Right forelimb (tissue), 1 donor: Measurements from ENCODE around the gene HEYL.
A peak's percentile ranks its signal among the peaks of the same experiment; 100 is the strongest.

Source experiments
- DNase-seq: peaks from one replicate; pipeline ENCODE4 v3.0.0-alpha.2; 2018

Gene HEYL

GRCh38 chr1:39639305-39640130, at the start of gene HEYL:
Gene HEYL, minus strand, starts transcription at chr1:39639643. Its CDS starts 18 bp downstream, at chr1:39639625.
- DNase-seq = peak; percentile 82

GRCh38 chr1:39689214-39689613, 49.8 kb upstream of the HEYL start:
- DNase-seq = no peak

- no peak for DNase-seq
Measured at GRCh38 chr1:39688706-39689105, 49.3 kb upstream of the HEYL start.

GRCh38 chr1:39687243-39687642, 47.8 kb upstream of the HEYL start:
- no peak for DNase-seq

GRCh38 chr1:39685071-39685470, 45.6 kb upstream of the HEYL start:
- no peak for DNase-seq

GRCh38 chr1:39684313-39684664, 44.8 kb upstream of the HEYL start:
- no peak for DNase-seq

- no peak for DNase-seq
Measured at GRCh38 chr1:39683591-39684312, 44.3 kb upstream of the HEYL start.

- DNase-seq = no peak
Measured at GRCh38 chr1:39681999-39682398, 42.6 kb upstream of the HEYL start.

GRCh38 chr1:39681294-39681693, 41.9 kb upstream of the HEYL start:
- DNase-seq = no peak

GRCh38 chr1:39680751-39681150, 41.3 kb upstream of the HEYL start:
- no peak for DNase-seq

GRCh38 chr1:39679821-39680220, 40.4 kb upstream of the HEYL start:
- DNase-seq = no peak

- no peak for DNase-seq
Measured at GRCh38 chr1:39678889-39679288, 39.4 kb upstream of the HEYL start.

- no peak for DNase-seq
Measured at GRCh38 chr1:39677645-39678044, 38.2 kb upstream of the HEYL start.

- no peak for DNase-seq
Measured at GRCh38 chr1:39676948-39677548, 37.6 kb upstream of the HEYL start.

GRCh38 chr1:39675220-39675619, 35.8 kb upstream of the HEYL start:
- DNase-seq = no peak

- no peak for DNase-seq
Measured at GRCh38 chr1:39673215-39673614, 33.8 kb upstream of the HEYL start.

GRCh38 chr1:39672551-39672947, 33.1 kb upstream of the HEYL start:
- DNase-seq = no peak

GRCh38 chr1:39671793-39672550, 32.5 kb upstream of the HEYL start, which contains the start of gene NT5C1A:
Gene NT5C1A, minus strand, starts transcription at chr1:39672107. Its CDS starts 69 bp downstream, at chr1:39672038.
- peak; percentile 67 for DNase-seq

- DNase-seq = no peak
Measured at GRCh38 chr1:39671433-39671792, 32.0 kb upstream of the HEYL start.

GRCh38 chr1:39670689-39671088, 31.2 kb upstream of the HEYL start:
- DNase-seq = no peak

- no peak for DNase-seq
Measured at GRCh38 chr1:39668894-39669293, 29.5 kb upstream of the HEYL start.

- DNase-seq = no peak
Measured at GRCh38 chr1:39668111-39668510, 28.7 kb upstream of the HEYL start.

- DNase-seq = no peak
Measured at GRCh38 chr1:39666772-39667171, 27.3 kb upstream of the HEYL start.
